Neural progenitor cell (in vitro differentiated cells): Measurements from ENCODE around the gene TIMM9.

Source experiments
- EZH2 ChIP-seq: fragments of 200-600 bp; sonication (generic); IDR thresholded peaks from 2 replicates; pipeline ENCODE4 v1.6.1; 2017; ENCODE audit warnings: antibody characterized with exemption, mild to moderate bottlenecking, moderate library complexity
- TF ChIP-seq, protein P1 (sequence below): fragments of 200-600 bp; sonication (generic); IDR thresholded peaks from 2 replicates; pipeline ENCODE4 v1.5.1; 2017; ENCODE audit warnings: antibody characterized with exemption, mild to moderate bottlenecking

DNA sequence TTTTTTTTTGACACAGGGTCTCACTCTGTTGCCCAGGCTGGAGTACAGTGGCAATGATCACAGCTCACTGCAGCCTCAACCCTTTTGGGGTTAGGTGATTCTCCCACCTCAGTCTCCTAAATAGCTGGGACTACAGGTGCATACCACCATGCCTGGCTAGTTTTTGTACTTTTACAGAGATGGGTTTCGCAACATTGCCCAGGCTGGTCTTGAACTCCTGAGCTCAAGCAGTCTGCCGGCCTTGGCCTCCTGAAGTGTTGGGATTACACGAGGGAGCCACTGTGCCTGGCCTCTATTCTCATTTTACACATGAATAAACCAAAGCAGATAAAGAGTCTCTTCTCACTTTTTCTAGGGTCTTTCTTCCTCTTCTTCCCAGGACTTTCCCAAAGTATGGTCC is 28.4 kb downstream of the TIMM9 start:
- TF ChIP-seq, protein P1, sequence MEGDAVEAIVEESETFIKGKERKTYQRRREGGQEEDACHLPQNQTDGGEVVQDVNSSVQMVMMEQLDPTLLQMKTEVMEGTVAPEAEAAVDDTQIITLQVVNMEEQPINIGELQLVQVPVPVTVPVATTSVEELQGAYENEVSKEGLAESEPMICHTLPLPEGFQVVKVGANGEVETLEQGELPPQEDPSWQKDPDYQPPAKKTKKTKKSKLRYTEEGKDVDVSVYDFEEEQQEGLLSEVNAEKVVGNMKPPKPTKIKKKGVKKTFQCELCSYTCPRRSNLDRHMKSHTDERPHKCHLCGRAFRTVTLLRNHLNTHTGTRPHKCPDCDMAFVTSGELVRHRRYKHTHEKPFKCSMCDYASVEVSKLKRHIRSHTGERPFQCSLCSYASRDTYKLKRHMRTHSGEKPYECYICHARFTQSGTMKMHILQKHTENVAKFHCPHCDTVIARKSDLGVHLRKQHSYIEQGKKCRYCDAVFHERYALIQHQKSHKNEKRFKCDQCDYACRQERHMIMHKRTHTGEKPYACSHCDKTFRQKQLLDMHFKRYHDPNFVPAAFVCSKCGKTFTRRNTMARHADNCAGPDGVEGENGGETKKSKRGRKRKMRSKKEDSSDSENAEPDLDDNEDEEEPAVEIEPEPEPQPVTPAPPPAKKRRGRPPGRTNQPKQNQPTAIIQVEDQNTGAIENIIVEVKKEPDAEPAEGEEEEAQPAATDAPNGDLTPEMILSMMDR, result no peak
- no peak for TF ChIP-seq EZH2
